GM12878 (cell line): ENCODE results near the gene TTC39B.

Experiments
- POLR2A ChIP-seq: IDR thresholded peaks from 2 replicates; pipeline ENCODE4 v1.6.1; 2011; ENCODE audit warnings: low read depth, mild to moderate bottlenecking, low read length
- SREBF1 ChIP-seq: IDR thresholded peaks from 2 replicates; pipeline ENCODE4 v1.6.1; 2012; ENCODE audit warnings: mild to moderate bottlenecking, low read length
- TCF7 ChIP-seq: IDR thresholded peaks from 2 replicates; pipeline ENCODE4 v1.6.1; 2014; ENCODE audit warnings: antibody characterized with exemption, borderline replicate concordance
- TF ChIP-seq, protein P1 (sequence below), 3 experiments: IDR thresholded peaks in 2 of 3; conservative IDR thresholded peaks in 1 of 3; 2 replicates each; pipeline ENCODE4 v1.5.1; 2011; ENCODE audit warnings: low read depth in 3 of 3, low read length in 3 of 3, mild to moderate bottlenecking in 3 of 3, control low read depth in 2 of 3, moderate library complexity in 2 of 3, inconsistent platforms in 1 of 3, mixed read lengths in 1 of 3; ENCODE audit not compliant: control insufficient read depth in 2 of 3, insufficient read depth in 1 of 3; ENCODE audit errors: extremely low read depth in 1 of 3
- TF ChIP-seq, protein P2 (sequence below): IDR thresholded peaks from 2 replicates; pipeline ENCODE4 v1.6.1; 2011; ENCODE audit warnings: low read depth, low read length, improper control_type of control experiment, borderline replicate concordance

DNA sequence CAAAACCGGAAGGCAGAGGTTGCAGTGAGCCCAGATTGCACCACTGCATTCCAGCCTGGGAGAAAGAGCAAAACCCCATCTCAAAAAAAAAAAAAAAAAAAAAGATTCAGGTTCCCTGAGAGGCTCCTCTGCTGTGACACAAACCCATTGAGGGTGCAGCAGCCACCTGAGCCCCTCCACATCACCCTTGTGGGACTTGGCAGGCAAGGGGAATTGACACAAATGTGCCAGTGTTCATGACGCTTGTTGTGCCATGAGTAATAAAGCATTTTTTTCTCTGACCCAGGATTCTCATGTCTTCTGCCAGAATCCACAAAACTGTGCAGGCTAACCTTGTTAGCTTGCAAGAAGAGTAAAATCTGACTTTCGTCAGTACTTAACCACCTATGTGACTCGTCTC lies 149.6 kb downstream of the TTC39B start:
- TF ChIP-seq SREBF1 (no peak), POLR2A (no peak), TCF7 (no peak)
- TF ChIP-seq, protein P1, sequence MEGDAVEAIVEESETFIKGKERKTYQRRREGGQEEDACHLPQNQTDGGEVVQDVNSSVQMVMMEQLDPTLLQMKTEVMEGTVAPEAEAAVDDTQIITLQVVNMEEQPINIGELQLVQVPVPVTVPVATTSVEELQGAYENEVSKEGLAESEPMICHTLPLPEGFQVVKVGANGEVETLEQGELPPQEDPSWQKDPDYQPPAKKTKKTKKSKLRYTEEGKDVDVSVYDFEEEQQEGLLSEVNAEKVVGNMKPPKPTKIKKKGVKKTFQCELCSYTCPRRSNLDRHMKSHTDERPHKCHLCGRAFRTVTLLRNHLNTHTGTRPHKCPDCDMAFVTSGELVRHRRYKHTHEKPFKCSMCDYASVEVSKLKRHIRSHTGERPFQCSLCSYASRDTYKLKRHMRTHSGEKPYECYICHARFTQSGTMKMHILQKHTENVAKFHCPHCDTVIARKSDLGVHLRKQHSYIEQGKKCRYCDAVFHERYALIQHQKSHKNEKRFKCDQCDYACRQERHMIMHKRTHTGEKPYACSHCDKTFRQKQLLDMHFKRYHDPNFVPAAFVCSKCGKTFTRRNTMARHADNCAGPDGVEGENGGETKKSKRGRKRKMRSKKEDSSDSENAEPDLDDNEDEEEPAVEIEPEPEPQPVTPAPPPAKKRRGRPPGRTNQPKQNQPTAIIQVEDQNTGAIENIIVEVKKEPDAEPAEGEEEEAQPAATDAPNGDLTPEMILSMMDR (IDR thresholded peaks at IDR 0.05 in 2 of 3, conservative IDR thresholded peaks at IDR 0.05 in 1 of 3; ENCODE audit: control insufficient read depth in 2 of 3, extremely low read depth in 1 of 3, insufficient read depth in 1 of 3, low read depth in 3 of 3, low read length in 3 of 3): no peak
- TF ChIP-seq, protein P2, sequence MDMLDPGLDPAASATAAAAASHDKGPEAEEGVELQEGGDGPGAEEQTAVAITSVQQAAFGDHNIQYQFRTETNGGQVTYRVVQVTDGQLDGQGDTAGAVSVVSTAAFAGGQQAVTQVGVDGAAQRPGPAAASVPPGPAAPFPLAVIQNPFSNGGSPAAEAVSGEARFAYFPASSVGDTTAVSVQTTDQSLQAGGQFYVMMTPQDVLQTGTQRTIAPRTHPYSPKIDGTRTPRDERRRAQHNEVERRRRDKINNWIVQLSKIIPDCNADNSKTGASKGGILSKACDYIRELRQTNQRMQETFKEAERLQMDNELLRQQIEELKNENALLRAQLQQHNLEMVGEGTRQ: no peak
